ENCODE results near the gene UPF1. TPM values are rescaled to one million over a fixed set of nuclear protein-coding genes. Genes with fewer than 3 reads are reported as not detected.

The UPF1 gene
- total RNA-seq, 1 experiment from 2014 or later, result 57.1 TPM

- no peak within 1 kb of the TSS for H3K27ac Mint-ChIP-seq (ENCODE audit: unreplicated experiment)
These were observed 41.0 kb upstream of the UPF1 start, which contains the start of gene COMP for GRCh38 chr19:18790566-18791314. TSS of gene COMP (minus strand) at chr19:18791305. CDS start at chr19:18791269, 36 bp downstream.

GRCh38 chr19:18791315-18791678, 40.5 kb upstream of the UPF1 start:
- DNase-seq, result no peak
- intact Hi-C loops (cut with micrococcal nuclease; ENCODE audit: unreplicated experiment), result no loop called here
- H3K4me1 Mint-ChIP-seq (ENCODE audit: low read depth, unreplicated experiment), result peaks cover 18% of the 10 kb centered on the region

More at GRCh38 chr19:18790566-18791314, 41.0 kb upstream of the UPF1 start, which contains the start of gene COMP:
- BruUV-seq (replicated peaks), result no TSS peak
- intact Hi-C loops (cut with micrococcal nuclease; ENCODE audit: unreplicated experiment), result no loop called here
- TF ChIP-seq CTCF (IDR thresholded peaks at IDR 0.05; ENCODE audit: unreplicated experiment), result no peak
- Mint-ChIP-seq H3K4me1 (ENCODE audit: low read depth, unreplicated experiment) (peaks cover 18% of the 10 kb centered on the region), H3K4me3 (ENCODE audit: low read depth, unreplicated experiment) (peak within 1 kb of the TSS; percentile 3), H3K9me3 (ENCODE audit: low read depth, unreplicated experiment) (no peaks in the 10 kb centered on the region), H3K36me3 (ENCODE audit: insufficient read depth, unreplicated experiment) (no peaks in the 10 kb centered on the region), H3K27me3 (ENCODE audit: unreplicated experiment) (peaks cover 73% of the 10 kb centered on the region)
- CTCF ChIA-PET, result no interaction called here
- no peak for DNase-seq

GRCh38 chr19:18792661-18793060, 39.1 kb upstream of the UPF1 start:
- Mint-ChIP-seq H3K4me1 (ENCODE audit: low read depth, unreplicated experiment) (peaks cover 18% of the 10 kb centered on the region), H3K27me3 (ENCODE audit: unreplicated experiment) (peaks cover 65% of the 10 kb centered on the region), H3K9me3 (ENCODE audit: low read depth, unreplicated experiment) (no peaks in the 10 kb centered on the region), H3K36me3 (ENCODE audit: insufficient read depth, unreplicated experiment) (no peaks in the 10 kb centered on the region), H3K27ac (ENCODE audit: unreplicated experiment) (no peak overlapping the region), H3K4me3 (ENCODE audit: low read depth, unreplicated experiment) (no peak overlapping the region)
- CTCF ChIA-PET, result no interaction called here
- no TSS peak for BruUV-seq (replicated peaks)
- intact Hi-C loops (cut with micrococcal nuclease; ENCODE audit: unreplicated experiment), result no loop called here
- TF ChIP-seq CTCF (IDR thresholded peaks at IDR 0.05; ENCODE audit: unreplicated experiment), result no peak
- no peak for DNase-seq

More at GRCh38 chr19:18791315-18791678, 40.5 kb upstream of the UPF1 start:
- no peak overlapping the region for H3K27ac Mint-ChIP-seq (ENCODE audit: unreplicated experiment)
- no peaks in the 10 kb centered on the region for H3K36me3 Mint-ChIP-seq (ENCODE audit: insufficient read depth, unreplicated experiment)
- no TSS peak for BruUV-seq (replicated peaks)
- CTCF ChIA-PET, result no interaction called here
- H3K4me3 Mint-ChIP-seq (ENCODE audit: low read depth, unreplicated experiment), result peak overlapping the region; percentile 3
- peaks cover 73% of the 10 kb centered on the region for H3K27me3 Mint-ChIP-seq (ENCODE audit: unreplicated experiment)
- no peaks in the 10 kb centered on the region for H3K9me3 Mint-ChIP-seq (ENCODE audit: low read depth, unreplicated experiment)
- TF ChIP-seq CTCF (IDR thresholded peaks at IDR 0.05; ENCODE audit: unreplicated experiment), result no peak

DNA sequence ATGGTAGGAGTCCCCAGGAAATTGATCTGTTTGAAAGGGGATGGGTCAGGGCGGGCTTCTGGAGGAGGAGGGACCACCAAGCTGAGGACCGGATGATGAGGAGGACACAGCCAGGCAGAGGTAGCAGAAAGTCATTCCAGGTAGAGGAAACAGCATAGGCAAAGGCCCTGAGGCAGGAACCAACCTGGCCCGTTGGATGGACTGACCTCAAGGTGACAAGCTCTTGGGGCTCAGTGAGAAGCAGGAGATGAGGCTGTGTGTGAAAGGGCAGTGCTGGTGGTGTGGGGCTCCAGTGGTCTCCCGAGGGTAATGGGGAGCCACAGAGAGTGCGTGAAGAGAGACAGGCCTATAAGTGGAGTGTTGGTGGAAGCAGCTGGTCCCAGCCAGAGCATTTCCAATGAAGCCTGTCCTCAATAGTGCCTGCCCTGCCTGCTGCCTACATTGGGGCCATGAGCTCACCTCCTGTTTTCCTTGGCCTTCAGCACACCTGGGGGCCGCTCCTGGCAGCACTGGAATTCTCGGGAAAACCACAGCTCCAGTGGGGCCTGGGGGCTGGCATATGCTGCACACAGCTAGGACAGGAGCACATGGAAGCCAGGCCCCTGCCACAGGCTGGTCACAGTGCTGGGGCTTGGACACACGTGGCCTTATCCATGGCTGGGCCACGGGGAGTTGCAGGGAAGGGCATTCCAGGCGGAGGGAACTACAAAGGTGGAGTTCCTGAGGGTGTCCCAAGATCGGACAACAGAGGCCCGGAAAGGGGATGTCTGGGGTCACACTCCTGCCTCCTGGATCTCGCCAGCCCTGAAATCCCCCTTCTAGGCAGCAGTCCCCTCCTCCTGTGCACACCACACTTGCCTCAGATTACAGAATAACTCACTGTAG, 38.4 kb upstream of the UPF1 start:
- no peak for TF ChIP-seq CTCF (IDR thresholded peaks at IDR 0.05; ENCODE audit: unreplicated experiment)
- no peaks in the 10 kb centered on the region for H3K9me3 Mint-ChIP-seq (ENCODE audit: low read depth, unreplicated experiment)
- CTCF ChIA-PET, result no interaction called here
- peaks cover 58% of the 10 kb centered on the region for H3K27me3 Mint-ChIP-seq (ENCODE audit: unreplicated experiment)
- H3K27ac Mint-ChIP-seq (ENCODE audit: unreplicated experiment), result no peak overlapping the region
- H3K4me1 Mint-ChIP-seq (ENCODE audit: low read depth, unreplicated experiment), result peaks cover 18% of the 10 kb centered on the region
- intact Hi-C loops (cut with micrococcal nuclease; ENCODE audit: unreplicated experiment), result no loop called here
- no peaks in the 10 kb centered on the region for H3K36me3 Mint-ChIP-seq (ENCODE audit: insufficient read depth, unreplicated experiment)
- no peak for DNase-seq
- no TSS peak for BruUV-seq (replicated peaks)
- no peak overlapping the region for H3K4me3 Mint-ChIP-seq (ENCODE audit: low read depth, unreplicated experiment)
